Right ventricle myocardium superior (tissue), 1 donor: Measurements from ENCODE around the gene HNRNPH3. TPM values are rescaled to one million over a fixed set of nuclear protein-coding genes. Genes with fewer than 3 reads are reported as not detected.

Experiments used
- ATAC-seq: fragments of 200-7000 bp; cut with Tn5 transposase; one replicate; pipeline ENCODE4 v1.9.1; 2020; ENCODE audit warnings: mild to moderate bottlenecking; ENCODE audit not compliant: poor library complexity
- DNase-seq: peaks from one replicate; pipeline ENCODE4 v3.0.0-alpha.2; 2020
- intact Hi-C: fragments of 100-400 bp; cut with DNase I; formaldehyde crosslinking; loops from one replicate; pipeline ENCODE4 v1.11.2; 2022
- total RNA-seq: library from RNA; stranded (reverse); fragmentation: NEBNext Ultra II Directional; extraction: Animal tissue kit (Norgen Biotek cat#: 25700); gene quantifications from one replicate; pipeline ENCODE4 v1.2.1, GENCODE V29; 2021
- donor health status: DM: no; HTN: yes; CAD: no; lungs with severe emphysema.

HNRNPH3 gene
- total RNA-seq, 1 donor from 2014 or later, result 122 TPM

DNA sequence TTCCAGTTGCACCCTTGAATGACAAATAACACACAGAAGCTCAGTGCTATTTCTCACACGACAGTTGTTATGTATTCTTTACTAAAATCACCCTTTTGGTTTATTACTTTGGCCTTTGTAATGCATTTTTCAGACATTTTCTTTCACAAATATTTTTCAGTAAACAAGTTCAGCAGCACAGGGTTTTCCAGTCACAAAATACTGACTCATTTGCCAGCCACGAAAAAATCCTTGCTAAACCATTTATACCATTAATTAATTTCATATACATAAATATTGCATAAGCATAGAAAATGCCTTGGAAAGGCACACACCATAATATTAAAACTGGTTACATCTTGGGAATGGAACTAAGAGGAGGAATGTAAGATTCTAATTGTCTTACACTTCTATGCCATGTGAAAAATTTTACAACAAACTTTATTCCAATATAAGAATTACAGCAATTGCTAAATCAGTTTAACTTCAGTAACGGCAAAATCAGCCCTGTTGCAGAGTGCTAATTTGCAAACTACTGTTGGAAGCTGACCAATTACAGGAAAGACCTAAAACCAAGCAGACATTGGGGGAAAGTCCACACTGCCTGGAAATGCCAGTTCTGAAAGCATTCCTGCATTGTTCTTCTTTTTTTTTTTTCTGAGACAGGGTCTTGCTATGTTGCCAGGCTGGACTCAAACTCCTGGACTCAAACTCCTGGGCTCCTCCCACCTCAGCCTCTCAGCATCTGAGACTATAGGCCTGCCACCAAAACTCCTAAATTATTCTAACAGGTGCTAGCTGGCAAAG lies 32.4 kb downstream of the HNRNPH3 start:
- no peak for ATAC-seq
- DNase-seq, result no peak
- intact Hi-C loops, result no loop called here

DNA sequence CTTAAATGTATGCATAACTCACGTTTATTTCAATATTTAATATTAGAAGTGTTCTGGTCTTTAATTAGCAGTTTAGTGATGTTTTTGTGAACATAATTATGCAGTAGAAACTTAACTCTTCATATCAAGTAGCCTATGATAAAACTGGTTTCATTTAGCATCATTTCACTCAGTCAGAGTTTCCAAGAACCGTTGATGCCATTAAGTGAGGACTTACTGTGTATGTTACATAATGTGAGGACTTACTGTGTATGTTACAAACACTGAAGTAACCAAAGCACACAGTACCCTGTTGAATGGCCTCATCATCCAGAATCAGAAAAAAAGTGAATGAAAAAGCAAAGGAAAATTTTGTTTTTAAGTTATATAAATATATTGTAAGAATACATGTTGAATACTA lies 33.7 kb downstream of the HNRNPH3 start:
- no peak for DNase-seq
- intact Hi-C loops, result no loop called here
- ATAC-seq, result no peak

DNA sequence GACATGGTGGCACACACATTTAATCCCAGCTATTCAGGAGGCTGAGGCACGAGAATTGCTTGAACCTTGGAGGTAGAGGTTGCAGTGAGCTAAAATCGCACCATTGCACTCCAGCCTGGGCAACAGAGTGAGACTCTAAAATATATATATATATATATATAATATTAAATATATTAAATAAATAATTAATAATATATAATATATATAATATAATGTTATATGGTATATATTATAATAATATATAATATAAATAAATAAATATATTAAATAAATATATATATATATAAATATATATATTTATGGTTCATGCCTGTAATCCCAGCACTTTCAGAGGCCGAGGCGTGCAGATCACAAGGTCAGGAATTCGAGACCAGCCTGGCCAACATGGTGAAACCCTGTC lies 34.7 kb downstream of the HNRNPH3 start:
- DNase-seq (no peak), ATAC-seq (no peak)
- intact Hi-C loops, result no loop called here

DNA sequence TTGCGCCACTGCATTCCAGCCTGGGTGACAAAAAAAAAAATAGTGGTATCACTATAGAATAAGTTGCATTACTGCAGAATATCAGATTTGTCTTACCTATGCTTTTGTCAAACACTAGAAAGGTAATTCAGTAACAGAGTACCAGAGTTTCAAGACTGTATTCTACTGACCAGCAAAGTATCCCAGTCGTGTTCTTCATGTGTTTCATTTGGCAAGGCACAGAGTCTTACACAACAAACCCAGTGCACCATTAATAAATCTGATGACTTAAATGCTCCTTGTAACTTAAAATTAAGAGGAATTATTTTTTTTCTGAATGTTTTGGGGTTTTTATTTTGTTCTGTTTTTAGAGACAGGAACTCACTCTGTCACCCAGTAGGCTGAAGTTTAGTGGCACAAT lies 35.3 kb downstream of the HNRNPH3 start:
- ATAC-seq (no peak), DNase-seq (no peak)
- intact Hi-C loops, result no loop called here

DNA sequence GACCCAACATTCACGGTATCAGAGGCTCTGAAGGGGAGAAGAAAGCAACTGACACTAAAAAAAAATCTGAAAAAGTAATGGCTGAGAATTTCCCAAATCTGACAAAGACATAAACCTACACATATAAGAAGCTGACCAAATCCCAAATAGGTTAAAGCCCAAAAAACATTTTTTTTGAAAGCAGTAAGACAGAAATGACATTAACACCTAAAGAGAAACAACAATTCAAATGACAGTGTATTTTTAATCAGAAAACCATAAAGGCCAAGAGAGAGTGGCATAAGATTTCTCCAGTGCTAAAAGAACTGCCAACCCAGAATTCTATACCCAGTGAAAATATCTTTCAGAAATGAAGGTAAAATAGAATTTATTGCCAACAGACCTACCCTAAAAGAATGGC lies 39.7 kb downstream of the HNRNPH3 start:
- ATAC-seq (no peak), DNase-seq (no peak)
- intact Hi-C loops, result no loop called here

DNA sequence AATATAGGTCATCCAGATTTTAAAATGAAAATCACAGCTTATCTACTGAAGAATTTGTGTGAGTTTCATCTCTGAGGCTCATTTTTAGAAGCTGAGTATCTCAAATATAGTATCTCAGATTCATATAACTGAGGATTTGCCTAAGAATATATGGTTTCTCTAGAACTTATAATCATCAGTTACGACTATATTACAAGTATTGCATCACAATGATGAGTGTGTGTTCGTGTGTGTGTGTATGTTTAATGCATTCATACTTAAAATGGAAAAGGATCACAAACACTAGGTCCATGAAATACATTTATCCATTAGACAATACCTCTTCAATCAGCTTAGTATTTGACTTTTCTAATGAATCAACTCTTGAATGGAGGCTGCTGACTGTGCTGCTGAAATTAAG lies 53.9 kb downstream of the HNRNPH3 start:
- intact Hi-C loops, result no loop called here
- no peak for DNase-seq
- no peak for ATAC-seq

Other genes with a start within 250 kb of the HNRNPH3 start
- gene MYPN, start 222.6 kb upstream of the HNRNPH3 start, total RNA-seq, result 92.0 TPM
- gene ATOH7, start 100.0 kb upstream of the HNRNPH3 start, total RNA-seq, result not detected
- 3.4 TPM for gene PBLD, start 864 bp downstream of the HNRNPH3 start, total RNA-seq
- 6.7 TPM for gene RUFY2, start 75.2 kb downstream of the HNRNPH3 start, total RNA-seq
- gene DNA2, start 139.9 kb downstream of the HNRNPH3 start, total RNA-seq, result 2.0 TPM
- 10.5 TPM for gene SLC25A16, start 195.5 kb downstream of the HNRNPH3 start, total RNA-seq
- 2.9 TPM for gene TET1, start 228.3 kb downstream of the HNRNPH3 start, total RNA-seq